Motor neuron (in vitro differentiated cells): Measurements from ENCODE around the gene GCDH. TPM values are rescaled to one million over a fixed set of nuclear protein-coding genes. Genes with fewer than 3 reads are reported as not detected.
A peak's percentile ranks its signal among the peaks of the same experiment; 100 is the strongest.

Experiments used
- ATAC-seq, 8 experiments: fragments of 200-7000 bp; cut with Tn5 transposase; replicated peaks in 6 of 8; 2 replicates each; pipeline ENCODE4 v1.8.0; 2021; ENCODE audit warnings: mild to moderate bottlenecking in 8 of 8, moderate library complexity in 8 of 8
- H3K27ac ChIP-seq, 2 donors: fragments of 250-450 bp; sonication (Bioruptor Pico); 2 replicates each; pipeline ENCODE4 v1.9.0; 2021; ENCODE audit warnings: antibody characterized with exemption in 2 of 2, mild to moderate bottlenecking in 2 of 2, moderate library complexity in 1 of 2
- H3K4me1 ChIP-seq, 2 donors: fragments of 250-450 bp; sonication (Bioruptor Pico); replicated peaks in 1 of 2; 2 replicates each; pipeline ENCODE4 v1.6.1; 2021; ENCODE audit warnings: antibody characterized with exemption in 2 of 2, mild to moderate bottlenecking in 2 of 2, moderate library complexity in 1 of 2
- H3K4me3 ChIP-seq, 5 donors: fragments of 250-450 bp; sonication (Bioruptor Pico); 2 replicates each; pipeline ENCODE4 v1.9.0; 2021; ENCODE audit warnings: antibody characterized with exemption in 5 of 5, mild to moderate bottlenecking in 5 of 5, moderate library complexity in 4 of 5
- WGBS, 10 experiments: fragments of 450-650 bp; shearing (Covaris generic); methylation state at CpG; one replicate each; pipeline ENCODE4 v1.0.0; 2022; 5-methylcytosine and 5-hydroxymethylcytosine counted together
- in situ Hi-C, 9 experiments: fragments of 400-800 bp; cut with MboI; loops; one replicate each; pipeline ENCODE4 v1.15.0; 2021; ENCODE audit warnings: low sequenced_read_pairs in 9 of 9, low pct_unique_long_range_greater_than_20kb in 2 of 9; ENCODE audit not compliant: unreplicated experiment in 9 of 9
- total RNA-seq, 8 experiments: library from RNA; unstranded; fragments of 300-600 nt; gene quantifications; 2 replicates each; pipeline versions ENCODE4 v1.2.3 to v1.2.4, GENCODE V29; 2022

The GCDH gene
- total RNA-seq, 8 experiments from 2014 or later: 6.4 to 42.4 (median 17.4) TPM

DNA sequence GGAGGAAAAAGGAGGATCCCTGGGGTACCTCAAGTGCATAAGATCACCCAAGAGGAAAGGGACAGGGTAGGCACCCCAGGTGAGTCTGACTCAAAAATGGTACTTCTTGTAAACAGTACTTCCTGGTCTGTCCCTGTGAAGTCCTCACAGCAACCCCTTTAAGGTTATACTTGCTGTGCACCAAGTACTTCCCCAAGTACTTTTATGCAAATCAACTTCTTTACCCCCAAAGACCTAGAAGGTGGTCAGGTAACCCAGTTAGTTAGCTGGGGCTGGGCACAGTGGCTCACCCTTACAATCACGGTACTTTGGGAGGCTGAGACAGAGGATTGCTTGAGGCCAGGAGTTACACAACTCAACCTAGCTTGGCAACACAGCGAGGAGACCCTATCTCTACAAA is 49.9 kb downstream of the GCDH start:
- peaks cover 19 to 21% of the 10 kb centered on the region in 2 donors for H3K4me1 ChIP-seq
- no peak overlapping the region for H3K4me3 ChIP-seq
- no peak for ATAC-seq
- H3K27ac ChIP-seq: no peak overlapping the region
- in situ Hi-C loops: no loop called here
- 80 to 100% (median 100%) methylated on average over 1 to 2 of the region's 2 CpGs; no CpG with 5 or more reads in 5 of the 10 experiments for WGBS, 10 experiments

DNA sequence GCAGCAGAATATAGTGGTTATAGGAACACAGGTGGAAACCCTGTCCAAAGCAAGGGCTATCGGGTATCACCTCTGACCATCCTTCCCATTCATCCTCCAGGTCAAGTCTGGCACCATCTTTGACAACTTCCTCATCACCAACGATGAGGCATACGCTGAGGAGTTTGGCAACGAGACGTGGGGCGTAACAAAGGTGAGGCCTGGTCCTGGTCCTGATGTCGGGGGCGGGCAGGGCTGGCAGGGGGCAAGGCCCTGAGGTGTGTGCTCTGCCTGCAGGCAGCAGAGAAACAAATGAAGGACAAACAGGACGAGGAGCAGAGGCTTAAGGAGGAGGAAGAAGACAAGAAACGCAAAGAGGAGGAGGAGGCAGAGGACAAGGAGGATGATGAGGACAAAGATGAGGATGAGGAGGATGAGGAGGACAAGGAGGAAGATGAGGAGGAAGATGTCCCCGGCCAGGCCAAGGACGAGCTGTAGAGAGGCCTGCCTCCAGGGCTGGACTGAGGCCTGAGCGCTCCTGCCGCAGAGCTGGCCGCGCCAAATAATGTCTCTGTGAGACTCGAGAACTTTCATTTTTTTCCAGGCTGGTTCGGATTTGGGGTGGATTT is 52.6 kb downstream of the GCDH start:
- H3K27ac ChIP-seq: no peak overlapping the region
- in situ Hi-C loops: no loop called here
- 0 to 100% (median 100%) methylated on average over 1 to 7 of the region's 18 CpGs; no CpG with 5 or more reads in 1 of the 10 experiments for WGBS, 10 experiments

DNA sequence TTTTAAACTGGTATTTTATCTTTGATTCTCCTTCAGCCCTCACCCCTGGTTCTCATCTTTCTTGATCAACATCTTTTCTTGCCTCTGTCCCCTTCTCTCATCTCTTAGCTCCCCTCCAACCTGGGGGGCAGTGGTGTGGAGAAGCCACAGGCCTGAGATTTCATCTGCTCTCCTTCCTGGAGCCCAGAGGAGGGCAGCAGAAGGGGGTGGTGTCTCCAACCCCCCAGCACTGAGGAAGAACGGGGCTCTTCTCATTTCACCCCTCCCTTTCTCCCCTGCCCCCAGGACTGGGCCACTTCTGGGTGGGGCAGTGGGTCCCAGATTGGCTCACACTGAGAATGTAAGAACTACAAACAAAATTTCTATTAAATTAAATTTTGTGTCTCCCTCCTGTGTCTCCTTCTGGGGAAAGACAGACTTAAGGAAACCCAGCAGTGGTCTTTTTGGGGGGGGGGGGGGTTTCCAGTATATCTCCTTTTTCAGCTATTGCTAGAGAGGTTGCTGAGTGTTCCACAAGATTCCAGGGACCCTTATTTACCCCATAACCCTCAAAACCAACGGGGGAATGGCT is 53.2 kb downstream of the GCDH start:
- ATAC-seq: no peak
- Histone ChIP-seq H3K4me3 (no peak overlapping the region), H3K27ac (no peak overlapping the region), H3K4me1 (peaks cover 17 to 21% of the 10 kb centered on the region in 2 donors)
- in situ Hi-C loops: no loop called here
- 60 to 100% (median 100%) methylated on average over 1 to 2 of the region's 2 CpGs; no CpG with 5 or more reads in 4 of the 10 experiments for WGBS, 10 experiments

More for the DNA sequence above, 52.6 kb downstream of the GCDH start:
- Histone ChIP-seq H3K4me1 (peaks cover 17 to 21% of the 10 kb centered on the region in 2 donors), H3K4me3 (no peak overlapping the region)
- ATAC-seq: no peak

DNA sequence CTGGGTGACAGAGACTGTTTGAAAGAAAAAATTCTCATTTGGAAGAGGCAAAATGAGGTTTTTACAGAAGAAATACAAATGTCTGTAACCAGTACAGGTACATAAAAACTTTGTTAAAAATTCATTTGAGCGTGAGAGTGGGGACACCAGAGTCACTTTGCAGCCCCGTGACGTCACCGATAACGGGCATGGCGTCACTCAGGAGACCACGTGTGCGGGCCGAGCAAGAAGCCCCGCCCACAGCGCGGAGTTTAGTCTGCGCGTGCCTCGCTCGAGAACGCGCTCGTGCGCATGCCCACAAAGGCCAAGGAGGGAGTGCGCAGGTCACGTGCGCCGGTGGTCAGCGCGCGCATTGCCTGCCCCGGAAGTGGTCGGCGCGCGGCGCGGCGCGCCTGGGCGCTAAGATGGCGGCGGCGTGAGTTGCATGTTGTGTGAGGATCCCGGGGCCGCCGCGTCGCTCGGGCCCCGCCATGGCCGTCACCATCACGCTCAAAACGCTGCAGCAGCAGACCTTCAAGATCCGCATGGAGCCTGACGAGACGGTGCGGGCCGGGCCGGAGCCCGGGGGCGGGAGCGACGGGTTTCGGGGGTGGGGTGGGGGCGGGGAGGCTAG is 54.6 kb downstream of the GCDH start, which contains the start of gene RAD23A:
Gene RAD23A (plus strand): TSS at position 384 of the 613 bp plus-strand sequence. CDS start 87 bp downstream, at position 471.
- peaks cover 7 to 9% of the 10 kb centered on the region in 2 donors for H3K4me1 ChIP-seq
- H3K4me3 ChIP-seq: peak within 1 kb of the TSS; percentile 58 to 75 (median 70)
- peak within 1 kb of the TSS; percentile 88 to 98 for H3K27ac ChIP-seq
- peak; percentile 75 to 87 (median 82) for ATAC-seq
- in situ Hi-C loops: no loop called here
- WGBS, 10 experiments: 0 to 40% (median 0%) methylated on average over 1 to 25 of the region's 62 CpGs; no CpG with 5 or more reads in 5 of the 10 experiments

DNA sequence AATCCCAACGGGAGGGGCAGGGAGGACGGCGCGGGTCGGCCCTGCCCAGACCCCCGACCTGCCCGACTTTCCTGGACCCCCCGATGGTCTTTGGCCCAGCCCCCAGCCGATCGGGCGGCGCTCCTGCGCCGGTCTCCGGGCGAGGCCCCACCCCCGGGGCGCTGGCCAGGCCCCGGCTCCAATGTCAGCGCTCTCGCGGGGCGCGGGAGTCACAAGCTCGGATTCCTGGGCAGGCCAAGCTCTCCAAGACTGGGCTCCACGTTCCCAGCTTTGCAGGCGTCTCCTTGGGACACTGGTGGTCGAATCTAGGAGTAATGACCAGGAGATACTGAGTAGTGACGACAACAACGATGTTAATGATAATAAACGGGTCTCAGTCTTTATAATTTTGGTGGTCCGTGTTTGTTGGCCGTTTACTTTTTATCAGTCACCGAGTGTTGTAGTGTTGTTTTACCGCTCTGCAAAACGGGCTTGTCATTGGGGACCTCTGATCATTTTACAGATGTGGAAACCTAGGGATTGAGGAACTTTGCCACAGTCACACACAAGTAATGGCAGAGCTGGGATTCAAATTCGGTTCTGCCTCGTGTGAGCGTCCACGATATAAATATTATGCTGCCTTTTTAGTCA is 55.2 kb downstream of the GCDH start:
- peak; percentile 57 to 81 (median 62) for ATAC-seq
- Histone ChIP-seq H3K27ac (peak overlapping the region; percentile 88 to 98), H3K4me3 (peak overlapping the region; percentile 58 to 75 (median 70)), H3K4me1 (peaks cover 7% of the 10 kb centered on the region in 2 donors)
- WGBS, 10 experiments: 0 to 2% (median 0%) methylated on average over 3 to 17 of the region's 40 CpGs; no CpG with 5 or more reads in 2 of the 10 experiments
- in situ Hi-C loops: no loop called here

DNA sequence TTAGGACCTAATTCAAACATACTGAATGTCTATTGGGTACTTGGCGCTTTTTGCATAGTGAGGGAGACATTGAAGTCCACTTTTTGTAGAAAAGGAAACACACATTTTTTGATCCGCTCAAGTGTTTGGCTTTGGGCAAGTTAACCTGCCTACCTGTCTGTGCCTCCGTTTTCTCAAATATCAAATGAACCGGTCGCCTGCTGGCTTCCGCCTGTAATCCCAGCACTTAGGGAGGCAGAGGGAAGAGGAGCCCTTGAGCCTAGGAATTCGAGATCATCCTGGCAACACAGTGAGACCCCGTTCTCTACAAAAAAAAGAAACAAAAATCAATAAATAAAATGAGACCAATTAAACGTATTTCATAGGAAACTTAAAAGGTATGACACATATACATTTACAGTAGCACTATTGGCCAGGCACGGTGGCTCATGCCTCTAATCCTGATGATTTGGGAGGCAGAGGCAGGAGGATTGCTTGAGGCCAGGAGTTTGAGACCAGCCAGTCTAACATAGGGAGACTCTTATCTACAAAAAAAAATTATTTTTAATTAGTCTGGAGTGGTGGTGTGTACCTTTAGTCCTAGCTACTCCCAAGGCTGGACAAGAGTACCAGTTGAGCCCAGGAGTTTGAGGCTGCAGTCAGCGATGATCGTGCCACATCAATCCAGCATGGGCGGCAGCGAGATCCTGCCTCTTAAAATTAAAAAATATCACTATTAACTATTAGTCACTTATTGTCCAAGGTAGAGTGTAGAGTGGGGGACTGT is 56.0 kb downstream of the GCDH start:
- ATAC-seq: no peak
- Histone ChIP-seq H3K27ac (peak overlapping the region; percentile 88 to 98), H3K4me1 (peaks cover 7% of the 10 kb centered on the region in 2 donors), H3K4me3 (peak overlapping the region; percentile 58 to 75 (median 70))
- WGBS, 10 experiments: 7 to 69% (median 56%) methylated on average over 1 to 12 of the region's 14 CpGs
- in situ Hi-C loops: no loop called here

DNA sequence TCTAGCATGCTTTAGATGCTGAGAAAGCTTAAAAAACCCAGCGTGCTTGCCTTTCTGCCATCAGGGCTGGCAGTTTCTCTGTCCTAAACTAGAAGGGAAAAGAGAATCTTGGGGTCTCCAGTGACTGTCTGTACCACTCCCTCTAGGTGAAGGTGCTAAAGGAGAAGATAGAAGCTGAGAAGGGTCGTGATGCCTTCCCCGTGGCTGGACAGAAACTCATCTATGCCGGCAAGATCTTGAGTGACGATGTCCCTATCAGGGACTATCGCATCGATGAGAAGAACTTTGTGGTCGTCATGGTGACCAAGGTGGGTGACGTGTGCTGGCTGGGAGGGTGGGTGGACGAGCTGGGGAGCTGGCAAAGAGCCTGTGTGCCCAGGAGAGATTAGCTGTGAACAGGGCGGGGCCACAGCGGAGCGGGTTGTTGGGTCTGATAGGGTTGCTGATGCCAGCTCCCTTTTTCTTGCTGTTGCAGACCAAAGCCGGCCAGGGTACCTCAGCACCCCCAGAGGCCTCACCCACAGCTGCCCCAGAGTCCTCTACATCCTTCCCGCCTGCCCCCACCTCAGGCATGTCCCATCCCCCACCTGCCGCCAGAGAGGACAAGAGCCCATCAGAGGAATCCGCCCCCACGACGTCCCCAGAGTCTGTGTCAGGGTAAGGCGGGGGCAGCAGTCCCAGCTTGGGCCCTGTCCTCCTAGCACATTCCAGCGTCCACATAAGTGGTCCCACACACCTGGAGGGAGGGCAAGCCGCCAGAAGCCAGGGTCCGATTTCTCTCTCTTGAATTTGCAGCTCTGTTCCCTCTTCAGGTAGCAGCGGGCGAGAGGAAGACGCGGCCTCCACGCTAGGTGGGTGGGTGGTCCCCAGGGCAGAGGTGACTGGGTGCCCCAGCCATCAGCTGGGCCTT is 57.0 kb downstream of the GCDH start:
- peaks cover 7% of the 10 kb centered on the region in 2 donors for H3K4me1 ChIP-seq
- 80 to 100% (median 100%) methylated on average over 1 to 5 of the region's 28 CpGs; no CpG with 5 or more reads in 4 of the 10 experiments for WGBS, 10 experiments
- peak overlapping the region in 1 of 5 donors; percentile 74 for H3K4me3 ChIP-seq
- no peak for ATAC-seq
- no peak overlapping the region for H3K27ac ChIP-seq
- in situ Hi-C loops: no loop called here

DNA sequence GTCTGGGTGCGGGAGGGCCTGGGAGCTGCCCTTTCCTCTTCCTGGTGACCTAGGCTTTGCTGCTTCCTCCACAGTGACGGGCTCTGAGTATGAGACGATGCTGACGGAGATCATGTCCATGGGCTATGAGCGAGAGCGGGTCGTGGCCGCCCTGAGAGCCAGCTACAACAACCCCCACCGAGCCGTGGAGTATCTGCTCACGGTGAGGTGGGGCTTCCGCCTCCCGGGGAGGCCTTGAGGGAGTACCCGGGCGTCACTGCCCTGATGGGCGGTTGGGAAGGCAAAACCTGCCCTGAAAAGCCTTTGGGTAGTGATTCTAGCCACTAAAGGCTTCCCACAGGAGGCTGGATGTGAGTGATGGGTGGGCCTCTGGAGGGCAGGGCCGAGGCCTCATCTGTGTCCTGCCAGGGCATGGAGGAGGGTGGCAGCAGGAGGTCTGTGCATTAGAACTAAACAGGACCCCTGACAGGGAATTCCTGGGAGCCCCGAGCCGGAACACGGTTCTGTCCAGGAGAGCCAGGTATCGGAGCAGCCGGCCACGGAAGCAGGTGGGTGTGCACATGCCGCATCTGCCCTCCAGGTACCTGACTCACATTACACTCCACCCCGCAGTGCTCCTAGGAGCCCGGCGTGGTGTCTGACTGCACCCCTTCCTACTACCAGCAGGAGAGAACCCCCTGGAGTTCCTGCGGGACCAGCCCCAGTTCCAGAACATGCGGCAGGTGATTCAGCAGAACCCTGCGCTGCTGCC is 57.8 kb downstream of the GCDH start:
- in situ Hi-C loops: no loop called here
- WGBS, 10 experiments: 87 to 100% (median 100%) methylated on average over 1 to 8 of the region's 30 CpGs; no CpG with 5 or more reads in 2 of the 10 experiments
- no peak for ATAC-seq
- peaks cover 7% of the 10 kb centered on the region in 2 donors for H3K4me1 ChIP-seq
- H3K4me3 ChIP-seq: no peak overlapping the region
- no peak overlapping the region for H3K27ac ChIP-seq

Other genes starting within 250 kb of the GCDH start
- gene MAN2B1, start 224.4 kb upstream of the GCDH start, total RNA-seq: 10 to 100 TPM; 12.3 to 95.9 (median 38.0) TPM
- 10 to 100 TPM; 11.4 to 18.0 (median 14.6) TPM for gene WDR83, start 224.4 kb upstream of the GCDH start, total RNA-seq
- gene DHPS, start 209.3 kb upstream of the GCDH start, total RNA-seq: 100 to 1,000 TPM in 2 of 8 experiments, 10 to 100 TPM in 6; 49.1 to 112 (median 79.9) TPM
- gene GNG14, start 203.2 kb upstream of the GCDH start, total RNA-seq: 1 to 10 TPM in 2 of 8 experiments, not detected in 6; 3.7 to 5.7 TPM
- 10 to 100 TPM in 6 of 8 experiments, 1 to 10 TPM in 2; 4.1 to 21.2 (median 11.7) TPM for gene FBXW9, start 194.5 kb upstream of the GCDH start, total RNA-seq
- 100 to 1,000 TPM in 2 of 8 experiments, 10 to 100 TPM in 6; 51.3 to 119 (median 67.1) TPM for gene TNPO2, start 167.2 kb upstream of the GCDH start, total RNA-seq
- gene TRIR, start 156.5 kb upstream of the GCDH start, total RNA-seq: 100 to 1,000 TPM; 103 to 157 (median 125) TPM
- gene GET3, start 153.7 kb upstream of the GCDH start, total RNA-seq: 10 to 100 TPM; 43.3 to 94.2 (median 62.3) TPM
- gene BEST2, start 139.4 kb upstream of the GCDH start, total RNA-seq: under 1 TPM in 5 of 8 experiments, not detected in 3; 0.11 to 1.00 (median 0.42) TPM
- 10 to 100 TPM in 7 of 8 experiments, 1 to 10 TPM in 1; 8.0 to 40.9 (median 12.9) TPM for gene HOOK2, start 115.6 kb upstream of the GCDH start, total RNA-seq
- gene JUNB, start 99.7 kb upstream of the GCDH start, total RNA-seq: 100 to 1,000 TPM in 1 of 8 experiments, 10 to 100 TPM in 7; 11.0 to 115 (median 45.8) TPM
- gene PRDX2, start 89.4 kb upstream of the GCDH start, total RNA-seq: 100 to 1,000 TPM; 293 to 612 (median 357) TPM
- gene THSD8, start 89.1 kb upstream of the GCDH start, total RNA-seq: 1 to 10 TPM in 3 of 8 experiments, under 1 TPM in 2, not detected in 3; 0.25 to 7.7 (median 1.1) TPM
- gene RNASEH2A, start 84.6 kb upstream of the GCDH start, total RNA-seq: 10 to 100 TPM in 5 of 8 experiments, 1 to 10 TPM in 3; 4.2 to 42.4 (median 12.3) TPM
- 1 to 10 TPM in 3 of 8 experiments, under 1 TPM in 4, not detected in 1; 0.56 to 1.9 (median 0.92) TPM for gene RTBDN, start 56.6 kb upstream of the GCDH start, total RNA-seq
- gene MAST1, start 52.6 kb upstream of the GCDH start, total RNA-seq: 10 to 100 TPM in 5 of 8 experiments, 1 to 10 TPM in 1, under 1 TPM in 2; 0.25 to 41.1 (median 16.6) TPM
- gene DNASE2, start 9.7 kb upstream of the GCDH start, total RNA-seq: 10 to 100 TPM in 4 of 8 experiments, 1 to 10 TPM in 4; 2.2 to 70.1 (median 11.9) TPM
- gene KLF1, start 4.0 kb upstream of the GCDH start, total RNA-seq: under 1 TPM in 4 of 8 experiments, not detected in 4; 0.11 to 0.33 (median 0.21) TPM
- 1 to 10 TPM in 1 of 8 experiments, under 1 TPM in 6, not detected in 1; 0.23 to 1.0 (median 0.71) TPM for gene SYCE2, start 28.1 kb downstream of the GCDH start, total RNA-seq
- 100 to 1,000 TPM in 3 of 8 experiments, 10 to 100 TPM in 5; 49.5 to 112 (median 74.9) TPM for gene FARSA, start 42.6 kb downstream of the GCDH start, total RNA-seq
- 100 to 1,000 TPM; 289 to 982 (median 397) TPM for gene CALR, start 47.4 kb downstream of the GCDH start, total RNA-seq
- 100 to 1,000 TPM in 2 of 8 experiments, 10 to 100 TPM in 6; 41.9 to 114 (median 67.4) TPM for gene RAD23A, start 54.7 kb downstream of the GCDH start, total RNA-seq
- gene GADD45GIP1, start 66.1 kb downstream of the GCDH start, total RNA-seq: 10 to 100 TPM; 18.2 to 51.6 (median 28.3) TPM
- under 1 TPM in 6 of 8 experiments, not detected in 2; 0.09 to 0.47 (median 0.31) TPM for gene DAND5, start 78.4 kb downstream of the GCDH start, total RNA-seq
- gene NFIX, start 104.3 kb downstream of the GCDH start, total RNA-seq: 10 to 100 TPM in 4 of 8 experiments, under 1 TPM in 4; under 0.01 to 72.3 (median 6.4) TPM
- gene LYL1, start 211.7 kb downstream of the GCDH start, total RNA-seq: 1 to 10 TPM in 2 of 8 experiments, under 1 TPM in 5, not detected in 1; 0.11 to 1.3 (median 0.58) TPM
- 10 to 100 TPM; 21.8 to 59.3 (median 34.6) TPM for gene TRMT1, start 225.6 kb downstream of the GCDH start, total RNA-seq
- gene NACC1, start 227.1 kb downstream of the GCDH start, total RNA-seq: 10 to 100 TPM in 7 of 8 experiments, 1 to 10 TPM in 1; 9.7 to 56.8 (median 28.3) TPM